Lung (tissue), 12 donors: ENCODE measurements around the gene ID2. TPM values are rescaled to one million over a fixed set of nuclear protein-coding genes. Genes with fewer than 3 reads are reported as not detected.

Source experiments
- ATAC-seq: fragments of 200-7000 bp; cut with Tn5 transposase; one replicate; pipeline ENCODE4 v1.9.1; 2020; ENCODE audit warnings: moderate number of reproducible peaks; ENCODE audit not compliant: insufficient read depth, low FRiP score
- DNase-seq, 3 donors: peaks; one replicate each; pipeline ENCODE4 v3.0.0-alpha.2; 2013 to 2017
- H3K27ac ChIP-seq, 2 donors: one replicate each; pipeline ENCODE4 v1.5.1; 2013; ENCODE audit warnings: mild to moderate bottlenecking in 2 of 2, moderate library complexity in 2 of 2, control low read depth in 1 of 2, inconsistent platforms in 1 of 2, low read depth in 1 of 2, low read length in 1 of 2
- H3K27me3 ChIP-seq, 3 donors: one replicate each; pipeline ENCODE4 v1.5.1; 2013; ENCODE audit warnings: low read length in 2 of 3; ENCODE audit not compliant: control insufficient read depth in 3 of 3, insufficient read depth in 3 of 3
- H3K36me3 ChIP-seq, 4 donors: one replicate each; pipeline ENCODE4 v1.5.1; 2013; ENCODE audit warnings: low read length in 4 of 4, mild to moderate bottlenecking in 1 of 4, moderate library complexity in 1 of 4; ENCODE audit not compliant: control insufficient read depth in 4 of 4, insufficient read depth in 4 of 4
- H3K4me1 ChIP-seq, 5 donors: one replicate each; pipeline ENCODE4 v1.5.1; 2013; ENCODE audit warnings: low read length in 5 of 5, mild to moderate bottlenecking in 2 of 5, moderate library complexity in 1 of 5; ENCODE audit not compliant: control insufficient read depth in 5 of 5, insufficient read depth in 5 of 5
- H3K4me3 ChIP-seq: one replicate; pipeline ENCODE4 v1.5.1; 2013; ENCODE audit warnings: mild to moderate bottlenecking, control low read depth, moderate library complexity
- H3K9ac ChIP-seq, 2 donors: one replicate each; pipeline ENCODE4 v1.5.1; 2013; ENCODE audit warnings: low read length in 2 of 2, control low read depth in 1 of 2; ENCODE audit not compliant: insufficient read depth in 1 of 2
- H3K9me3 ChIP-seq, 4 donors: one replicate each; pipeline ENCODE4 v1.5.1; 2013; ENCODE audit warnings: low read length in 3 of 4, mild to moderate bottlenecking in 1 of 4, moderate library complexity in 1 of 4; ENCODE audit not compliant: control insufficient read depth in 4 of 4, insufficient read depth in 3 of 4
- CTCF ChIP-seq: IDR thresholded peaks from 2 replicates; pipeline ENCODE4 v1.5.1; 2012; ENCODE audit warnings: mild to moderate bottlenecking; ENCODE audit errors: control extremely low read depth, extremely low read depth
- WGBS, 2 donors: extraction: QIAGEN DNeasy Blood & Tissue Kit; methylation state at CpG; one replicate each; pipeline ENCODE4 v1.1.7; 2013; 5-methylcytosine and 5-hydroxymethylcytosine counted together
- polyA plus RNA-seq, 2 donors: library from polyadenylated mRNA; stranded (reverse); fragments of 200-250 nt; gene quantifications; one replicate each; pipeline ENCODE4 v1.2.1, GENCODE V29; 2013
- total RNA-seq, 2 donors: library from RNA; depleted of rRNA in 1 of 2; stranded (reverse); fragments of >200 nt in 1 of 2; gene quantifications; one replicate each; pipeline ENCODE4 v1.2.1, GENCODE V29; 2014 to 2021
- donor health status: control.
- donor health status: control.
- donor health status: Bipolar disorder and iron deficiency.
- donor health status: healthy.
- donor health status: DM: yes; HTN: yes; CAD: no.

Gene ID2
- total and polyA plus RNA-seq, 4 donors: 67.9 to 227 (median 133) TPM

GRCh38 chr2:8670580-8670979 lies 11.3 kb upstream of the ID2 start:
- no peaks in the 10 kb centered on the region for H3K36me3 ChIP-seq
- H3K4me1 ChIP-seq: peaks cover 0 to 15% (median 4%) of the 10 kb centered on the region in 5 donors
- no peaks in the 10 kb centered on the region for H3K27me3 ChIP-seq
- WGBS, 2 donors: 98% methylated on average over 7 of the region's 7 CpGs
- no peak for ATAC-seq
- H3K9ac ChIP-seq: no peak overlapping the region
- H3K9me3 ChIP-seq: peaks cover 0 to 13% (median 2%) of the 10 kb centered on the region in 4 donors
- TF ChIP-seq CTCF: no peak
- H3K27ac ChIP-seq: no peak overlapping the region
- DNase-seq: no peak
- no peak overlapping the region for H3K4me3 ChIP-seq

GRCh38 chr2:8671176-8671575 lies 10.7 kb upstream of the ID2 start:
- no peak for TF ChIP-seq CTCF
- no peak for DNase-seq

GRCh38 chr2:8671802-8672201 lies 10.1 kb upstream of the ID2 start:
- no peak for TF ChIP-seq CTCF
- no peak for DNase-seq

More at GRCh38 chr2:8671176-8671575, 10.7 kb upstream of the ID2 start:
- Histone ChIP-seq H3K4me3 (no peak overlapping the region), H3K9me3 (peaks cover 0 to 13% (median 2%) of the 10 kb centered on the region in 4 donors), H3K36me3 (no peaks in the 10 kb centered on the region), H3K27ac (no peak overlapping the region), H3K4me1 (peaks cover 0 to 21% (median 4%) of the 10 kb centered on the region in 5 donors), H3K9ac (no peak overlapping the region), H3K27me3 (no peaks in the 10 kb centered on the region)
- ATAC-seq: no peak
- 83 to 92% methylated on average over 8 of the region's 8 CpGs for WGBS, 2 donors

GRCh38 chr2:8672940-8673339 lies 8.9 kb upstream of the ID2 start:
- TF ChIP-seq CTCF: no peak

More at GRCh38 chr2:8671802-8672201, 10.1 kb upstream of the ID2 start:
- peaks cover 0 to 24% (median 4%) of the 10 kb centered on the region in 5 donors for H3K4me1 ChIP-seq
- no peaks in the 10 kb centered on the region for H3K36me3 ChIP-seq
- H3K27ac ChIP-seq: no peak overlapping the region
- WGBS, 2 donors: 83 to 88% methylated on average over 3 of the region's 3 CpGs
- no peak overlapping the region for H3K9ac ChIP-seq
- H3K9me3 ChIP-seq: peaks cover 0 to 13% (median 2%) of the 10 kb centered on the region in 4 donors
- H3K27me3 ChIP-seq: no peaks in the 10 kb centered on the region
- no peak overlapping the region for H3K4me3 ChIP-seq
- no peak for ATAC-seq

More at GRCh38 chr2:8672940-8673339, 8.9 kb upstream of the ID2 start:
- ATAC-seq (no peak), DNase-seq (no peak)
- H3K4me1 ChIP-seq: peaks cover 0 to 30% (median 4%) of the 10 kb centered on the region in 5 donors
- no peak overlapping the region for H3K27ac ChIP-seq
- no peaks in the 10 kb centered on the region for H3K36me3 ChIP-seq
- H3K4me3 ChIP-seq: no peak overlapping the region
- WGBS, 2 donors: 76 to 99% methylated on average over 3 of the region's 3 CpGs
- H3K27me3 ChIP-seq: no peaks in the 10 kb centered on the region
- peaks cover 0 to 13% (median 2%) of the 10 kb centered on the region in 4 donors for H3K9me3 ChIP-seq
- H3K9ac ChIP-seq: no peak overlapping the region
